Esophagus muscularis mucosa (tissue), 4 donors: ENCODE measurements around the gene SNX27.

ENCODE experiments used
- EP300 ChIP-seq: sonication (generic); formaldehyde crosslinking; IDR thresholded peaks from one replicate; pipeline ENCODE4 v1.6.1; 2017; ENCODE audit warnings: antibody characterized with exemption
- POLR2A ChIP-seq: fragments of 450-650 bp; IDR thresholded peaks from one replicate; pipeline ENCODE4 v1.6.1; 2017; ENCODE audit warnings: antibody characterized with exemption, moderate library complexity, mild to moderate bottlenecking, low read depth
- POLR2AphosphoS5 ChIP-seq, 2 donors: sonication (generic); formaldehyde crosslinking; IDR thresholded peaks; one replicate each; pipeline ENCODE4 v1.6.1; 2017; ENCODE audit warnings: antibody characterized with exemption in 2 of 2
- TF ChIP-seq, protein P1 (sequence below), 3 experiments: fragments of 200-600 bp in 2 of 3; fragments of 450-650 bp in 1 of 3; sonication (generic) in 2 of 3; IDR thresholded peaks; one replicate each; pipeline ENCODE4 v1.5.1; 2017 to 2019; ENCODE audit warnings: antibody characterized with exemption in 3 of 3, mild to moderate bottlenecking in 2 of 3, moderate library complexity in 1 of 3

DNA sequence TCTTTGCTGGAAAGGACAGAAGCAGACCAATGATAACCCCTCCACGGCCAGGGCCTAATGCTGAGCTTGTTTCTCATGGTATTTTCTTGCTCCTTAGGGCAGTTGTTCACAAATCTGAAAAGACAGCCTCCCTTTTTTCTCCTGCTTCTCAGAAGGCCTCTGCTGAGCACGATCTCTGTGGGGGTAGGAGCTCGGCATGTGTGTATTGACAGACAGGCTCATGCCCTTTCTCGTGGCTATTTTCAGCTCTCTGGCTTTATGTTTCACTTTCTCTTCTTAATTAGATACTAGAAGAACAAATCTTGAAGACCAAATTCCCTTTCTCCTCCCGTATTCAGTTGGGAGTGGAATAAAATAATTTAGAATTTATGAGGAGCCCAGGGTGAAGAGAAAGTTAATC, 108.7 kb downstream of the SNX27 start:
- TF ChIP-seq, protein P1, sequence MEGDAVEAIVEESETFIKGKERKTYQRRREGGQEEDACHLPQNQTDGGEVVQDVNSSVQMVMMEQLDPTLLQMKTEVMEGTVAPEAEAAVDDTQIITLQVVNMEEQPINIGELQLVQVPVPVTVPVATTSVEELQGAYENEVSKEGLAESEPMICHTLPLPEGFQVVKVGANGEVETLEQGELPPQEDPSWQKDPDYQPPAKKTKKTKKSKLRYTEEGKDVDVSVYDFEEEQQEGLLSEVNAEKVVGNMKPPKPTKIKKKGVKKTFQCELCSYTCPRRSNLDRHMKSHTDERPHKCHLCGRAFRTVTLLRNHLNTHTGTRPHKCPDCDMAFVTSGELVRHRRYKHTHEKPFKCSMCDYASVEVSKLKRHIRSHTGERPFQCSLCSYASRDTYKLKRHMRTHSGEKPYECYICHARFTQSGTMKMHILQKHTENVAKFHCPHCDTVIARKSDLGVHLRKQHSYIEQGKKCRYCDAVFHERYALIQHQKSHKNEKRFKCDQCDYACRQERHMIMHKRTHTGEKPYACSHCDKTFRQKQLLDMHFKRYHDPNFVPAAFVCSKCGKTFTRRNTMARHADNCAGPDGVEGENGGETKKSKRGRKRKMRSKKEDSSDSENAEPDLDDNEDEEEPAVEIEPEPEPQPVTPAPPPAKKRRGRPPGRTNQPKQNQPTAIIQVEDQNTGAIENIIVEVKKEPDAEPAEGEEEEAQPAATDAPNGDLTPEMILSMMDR (IDR thresholded peaks at IDR 0.05), result no peak
- no peak for TF ChIP-seq POLR2AphosphoS5 (IDR thresholded peaks at IDR 0.05)
- no peak for TF ChIP-seq EP300
- no peak for TF ChIP-seq POLR2A
